Esophagus squamous epithelium (tissue), 5 donors: Measurements from ENCODE around the gene CCDC102B. TPM values are rescaled to one million over a fixed set of nuclear protein-coding genes. Genes with fewer than 3 reads are reported as not detected.

ENCODE experiments used
- DNase-seq: peaks from one replicate; lab custom pipeline; 2025; lab: John Stamatoyannopoulos, UW
- H3K27ac ChIP-seq, 4 donors: fragments of 200-600 bp; sonication (generic); one replicate each; pipeline ENCODE4 v1.5.1; 2016 to 2019; ENCODE audit warnings: mild to moderate bottlenecking in 1 of 4
- H3K27me3 ChIP-seq, 4 donors: fragments of 200-600 bp; sonication (generic); 1 replicate in 3 of 4; 2 replicates in 1 of 4; pipeline versions ENCODE4 v1.5.1 to v1.6.0; 2017 to 2021; ENCODE audit warnings: antibody characterized with exemption in 1 of 4
- H3K36me3 ChIP-seq, 3 donors: fragments of 200-600 bp; sonication (generic); one replicate each; pipeline ENCODE4 v1.5.1; 2016 to 2019
- H3K4me1 ChIP-seq, 3 donors: fragments of 200-600 bp; sonication (generic); one replicate each; pipeline ENCODE4 v1.5.1; 2017 to 2019
- H3K4me3 ChIP-seq, 4 donors: fragments of 200-600 bp; sonication (generic); 1 replicate in 3 of 4; 2 replicates in 1 of 4; pipeline ENCODE4 v1.5.1; 2016 to 2019; ENCODE audit warnings: mild to moderate bottlenecking in 2 of 4, moderate library complexity in 1 of 4
- H3K9me3 ChIP-seq, 3 donors: fragments of 200-600 bp; sonication (generic); one replicate each; pipeline ENCODE4 v1.5.1; 2016 to 2019
- CTCF ChIP-seq, 6 experiments: fragments of 450-650 bp in 4 of 6; fragments of 200-600 bp in 2 of 6; sonication (generic) in 2 of 6; IDR thresholded peaks; one replicate each; pipeline ENCODE4 v1.5.1; 2016 to 2019; ENCODE audit warnings: antibody characterized with exemption in 6 of 6, mild to moderate bottlenecking in 4 of 6, moderate library complexity in 4 of 6
- POLR2A ChIP-seq, 4 donors: fragments of 450-650 bp; IDR thresholded peaks; one replicate each; pipeline ENCODE4 v1.6.1; 2017; ENCODE audit warnings: antibody characterized with exemption in 4 of 4, mild to moderate bottlenecking in 4 of 4, moderate library complexity in 3 of 4
- WGBS, 2 donors: methylation state at CpG; one replicate each; pipeline ENCODE4 v1.1.5; 2018; 5-methylcytosine and 5-hydroxymethylcytosine counted together
- intact Hi-C: fragments of 100-400 bp; cut with DNase I; formaldehyde crosslinking; loops from one replicate; pipeline ENCODE4 v1.15.0; 2022
- total RNA-seq, 4 donors: library from RNA; depleted of rRNA; stranded (reverse); fragments of >200 nt; gene quantifications; one replicate each; pipeline ENCODE4 v1.1.0, GENCODE V29; 2016
- donor health status: DM: yes; HTN: yes; CAD: no.

Gene CCDC102B
- total RNA-seq, 4 donors from 2014 or later = 0.27 to 3.8 (median 2.8) TPM

GRCh38 chr18:69035756-69036155 lies 237.9 kb downstream of the CCDC102B start:
- H3K27ac ChIP-seq = no peak overlapping the region
- H3K36me3 ChIP-seq = no peaks in the 10 kb centered on the region
- H3K27me3 ChIP-seq = no peaks in the 10 kb centered on the region
- H3K9me3 ChIP-seq = no peaks in the 10 kb centered on the region
- 67 to 74% methylated on average over 1 of the region's 1 CpG for WGBS, 2 donors
- DNase-seq = no peak
- H3K4me3 ChIP-seq = no peak overlapping the region
- intact Hi-C loops = no loop called here
- H3K4me1 ChIP-seq = no peaks in the 10 kb centered on the region
- TF ChIP-seq POLR2A (IDR thresholded peaks at IDR 0.05) (no peak), CTCF (IDR thresholded peaks at IDR 0.05) (no peak)

- Histone ChIP-seq H3K4me1 (no peaks in the 10 kb centered on the region), H3K36me3 (no peaks in the 10 kb centered on the region), H3K27me3 (no peaks in the 10 kb centered on the region), H3K4me3 (no peak overlapping the region), H3K27ac (no peak overlapping the region), H3K9me3 (no peaks in the 10 kb centered on the region)
- intact Hi-C loops = no loop called here
- no peak for TF ChIP-seq CTCF (IDR thresholded peaks at IDR 0.05)
- no peak for DNase-seq
- WGBS, 2 donors = 73 to 75% methylated on average over 1 of the region's 1 CpG
These were observed 246.3 kb downstream of the CCDC102B start for GRCh38 chr18:69044215-69044614.

DNA sequence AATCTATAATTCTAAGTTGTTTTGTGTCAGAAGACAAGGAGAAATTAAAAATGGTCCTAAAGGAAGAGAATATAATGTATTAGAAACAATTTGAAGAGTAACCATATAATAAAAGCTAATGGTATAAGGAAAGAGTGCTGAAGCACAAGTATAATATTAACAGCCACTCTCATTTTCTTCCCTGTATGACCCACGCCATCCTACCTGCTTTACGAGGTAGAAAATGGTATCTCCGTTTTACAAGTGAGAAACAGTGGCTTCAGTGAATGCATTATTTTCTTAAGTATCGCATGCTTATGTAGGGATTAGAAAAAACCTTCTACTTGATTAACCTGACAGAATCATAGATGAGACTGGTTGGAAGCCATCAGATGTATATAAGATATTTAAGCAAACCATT lies 266.2 kb downstream of the CCDC102B start:
- no peaks in the 10 kb centered on the region for H3K4me1 ChIP-seq
- intact Hi-C loops = no loop called here
- no peak overlapping the region for H3K27ac ChIP-seq
- no peaks in the 10 kb centered on the region for H3K9me3 ChIP-seq
- TF ChIP-seq POLR2A (IDR thresholded peaks at IDR 0.05) (no peak), CTCF (IDR thresholded peaks at IDR 0.05) (no peak)
- whole genome bisulfite sequencing, 2 donors = 61 to 63% methylated on average over 4 of the region's 4 CpGs
- no peaks in the 10 kb centered on the region for H3K36me3 ChIP-seq
- no peak for DNase-seq
- no peaks in the 10 kb centered on the region for H3K27me3 ChIP-seq
- no peak overlapping the region for H3K4me3 ChIP-seq

GRCh38 chr18:69067048-69067447 lies 269.2 kb downstream of the CCDC102B start:
- H3K27ac ChIP-seq = no peak overlapping the region
- no peak overlapping the region for H3K4me3 ChIP-seq
- H3K27me3 ChIP-seq = no peaks in the 10 kb centered on the region
- no peak for TF ChIP-seq POLR2A (IDR thresholded peaks at IDR 0.05)
- TF ChIP-seq CTCF (IDR thresholded peaks at IDR 0.05) = no peak
- H3K36me3 ChIP-seq = no peaks in the 10 kb centered on the region
- no peaks in the 10 kb centered on the region for H3K9me3 ChIP-seq
- DNase-seq = no peak
- intact Hi-C loops = no loop called here
- WGBS, 2 donors = 0% methylated on average over 1 of the region's 1 CpG; no CpG with 5 or more reads in 1 of the 2 donors
- H3K4me1 ChIP-seq = no peaks in the 10 kb centered on the region

GRCh38 chr18:69071680-69072079 lies 273.8 kb downstream of the CCDC102B start:
- Histone ChIP-seq H3K9me3 (no peaks in the 10 kb centered on the region), H3K4me3 (no peak overlapping the region), H3K27ac (no peak overlapping the region), H3K4me1 (no peaks in the 10 kb centered on the region), H3K27me3 (no peaks in the 10 kb centered on the region), H3K36me3 (no peaks in the 10 kb centered on the region)
- no peak for DNase-seq
- TF ChIP-seq POLR2A (IDR thresholded peaks at IDR 0.05) = no peak
- no peak for TF ChIP-seq CTCF (IDR thresholded peaks at IDR 0.05)
- intact Hi-C loops = no loop called here
- 85 to 87% methylated on average over 3 of the region's 3 CpGs for WGBS, 2 donors
